ENCODE results near the gene FCHSD1. TPM values are rescaled to one million over a fixed set of nuclear protein-coding genes. Genes with fewer than 3 reads are reported as not detected.

The FCHSD1 gene
- total RNA-seq, 4 donors from 2014 or later = 2.4 to 27.2 (median 11.3) TPM

GRCh38 chr5:141618804-141619554 is 32.2 kb downstream of the FCHSD1 start, which contains the start of gene DIAPH1:
TSS of gene DIAPH1 (minus strand) at chr5:141619000. CDS start at chr5:141618914, 86 bp downstream.
- peak; percentile 88 for TF ChIP-seq POLR2A (IDR thresholded peaks at IDR 0.05)
- TF ChIP-seq, protein P1, sequence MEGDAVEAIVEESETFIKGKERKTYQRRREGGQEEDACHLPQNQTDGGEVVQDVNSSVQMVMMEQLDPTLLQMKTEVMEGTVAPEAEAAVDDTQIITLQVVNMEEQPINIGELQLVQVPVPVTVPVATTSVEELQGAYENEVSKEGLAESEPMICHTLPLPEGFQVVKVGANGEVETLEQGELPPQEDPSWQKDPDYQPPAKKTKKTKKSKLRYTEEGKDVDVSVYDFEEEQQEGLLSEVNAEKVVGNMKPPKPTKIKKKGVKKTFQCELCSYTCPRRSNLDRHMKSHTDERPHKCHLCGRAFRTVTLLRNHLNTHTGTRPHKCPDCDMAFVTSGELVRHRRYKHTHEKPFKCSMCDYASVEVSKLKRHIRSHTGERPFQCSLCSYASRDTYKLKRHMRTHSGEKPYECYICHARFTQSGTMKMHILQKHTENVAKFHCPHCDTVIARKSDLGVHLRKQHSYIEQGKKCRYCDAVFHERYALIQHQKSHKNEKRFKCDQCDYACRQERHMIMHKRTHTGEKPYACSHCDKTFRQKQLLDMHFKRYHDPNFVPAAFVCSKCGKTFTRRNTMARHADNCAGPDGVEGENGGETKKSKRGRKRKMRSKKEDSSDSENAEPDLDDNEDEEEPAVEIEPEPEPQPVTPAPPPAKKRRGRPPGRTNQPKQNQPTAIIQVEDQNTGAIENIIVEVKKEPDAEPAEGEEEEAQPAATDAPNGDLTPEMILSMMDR (IDR thresholded peaks at IDR 0.05) = peak; percentile 99 to 100 (median 99)
- intact Hi-C loops (cut with DNase I; ENCODE audit: low total_unique reads) = no loop called here
- DNase-seq = peak; percentile 97 to 98
- H3K36me3 ChIP-seq = no peaks in the 10 kb centered on the region
- peak within 1 kb of the TSS; percentile 83 to 96 for H3K4me3 ChIP-seq
- peak within 1 kb of the TSS; percentile 87 to 93 for H3K27ac ChIP-seq
- no peaks in the 10 kb centered on the region for H3K9me3 ChIP-seq
- peaks cover 0 to 7% of the 10 kb centered on the region in 2 donors for H3K4me1 ChIP-seq
- no peaks in the 10 kb centered on the region for H3K27me3 ChIP-seq

DNA sequence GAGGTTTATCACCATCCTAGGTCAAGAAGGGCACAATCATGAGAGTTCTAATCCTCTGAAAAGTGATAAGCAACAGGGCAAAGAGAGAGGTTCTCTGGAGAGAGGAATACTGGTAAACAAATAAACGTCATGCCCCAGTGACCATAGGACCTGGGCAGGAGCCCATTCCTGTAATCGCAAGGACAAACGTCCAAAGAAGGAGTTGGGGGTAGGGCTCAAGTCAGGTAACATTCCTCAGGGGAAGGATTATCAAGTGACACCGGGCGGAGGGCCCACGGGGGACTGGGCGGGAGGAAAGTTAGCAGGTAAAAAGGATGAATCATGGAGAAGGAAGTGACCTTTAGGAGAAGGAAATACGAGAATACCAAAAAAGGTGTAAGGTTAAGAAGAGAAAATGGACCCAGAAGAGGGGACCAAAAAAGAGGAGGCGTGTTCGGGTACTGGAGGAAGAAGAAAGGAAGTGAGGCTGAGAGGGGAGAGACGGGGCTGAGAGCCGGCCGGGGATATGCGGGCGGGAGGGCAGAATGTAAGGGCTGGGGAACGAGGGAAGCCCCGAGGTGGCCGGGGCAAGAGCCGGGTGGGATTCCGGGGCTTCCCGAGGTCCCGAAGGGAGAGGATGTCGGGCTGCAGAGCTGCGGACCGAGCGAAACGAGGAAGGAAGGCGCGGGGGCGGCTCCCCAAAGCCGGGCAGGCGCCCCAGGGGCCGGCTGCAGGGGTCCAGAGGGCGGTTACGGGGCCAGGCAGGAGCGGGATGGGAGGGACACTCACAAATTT is 33.0 kb downstream of the FCHSD1 start:
- Histone ChIP-seq H3K36me3 (no peaks in the 10 kb centered on the region), H3K27me3 (no peaks in the 10 kb centered on the region), H3K4me1 (peaks cover 0 to 8% of the 10 kb centered on the region in 2 donors), H3K9me3 (no peaks in the 10 kb centered on the region), H3K4me3 (peak overlapping the region; percentile 83 to 96), H3K27ac (peak overlapping the region; percentile 87 to 93)
- intact Hi-C loops (cut with DNase I; ENCODE audit: low total_unique reads) = no loop called here
- TF ChIP-seq POLR2A (IDR thresholded peaks at IDR 0.05) = no peak
- TF ChIP-seq, protein P1 (IDR thresholded peaks at IDR 0.05) = no peak
- peak; percentile 35 to 41 for DNase-seq

DNA sequence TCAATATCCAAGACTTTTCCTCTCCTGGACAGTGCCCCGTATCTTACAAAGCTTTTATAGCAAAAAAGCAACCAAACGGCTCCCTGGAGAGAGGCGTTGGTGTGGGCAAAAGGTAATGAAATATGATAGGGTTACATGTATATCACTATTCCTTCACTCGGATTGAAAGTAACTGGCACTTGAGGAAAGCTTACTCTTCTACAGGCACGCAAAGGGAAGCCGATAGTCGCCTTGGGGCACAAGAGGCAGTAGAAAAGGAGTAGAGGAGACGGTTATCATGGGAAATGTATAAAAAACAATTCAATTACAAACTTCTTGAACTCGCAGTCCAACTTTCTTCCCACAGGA is 33.6 kb downstream of the FCHSD1 start:
- no peaks in the 10 kb centered on the region for H3K9me3 ChIP-seq
- no peaks in the 10 kb centered on the region for H3K27me3 ChIP-seq
- no peaks in the 10 kb centered on the region for H3K36me3 ChIP-seq
- no peak for DNase-seq
- peak overlapping the region; percentile 83 to 96 for H3K4me3 ChIP-seq
- intact Hi-C loops (cut with DNase I; ENCODE audit: low total_unique reads) = no loop called here
- peaks cover 0 to 10% of the 10 kb centered on the region in 2 donors for H3K4me1 ChIP-seq
- H3K27ac ChIP-seq = peak overlapping the region; percentile 87 to 93
- no peak for TF ChIP-seq POLR2A (IDR thresholded peaks at IDR 0.05)
- TF ChIP-seq, protein P1 (IDR thresholded peaks at IDR 0.05) = no peak

- Histone ChIP-seq H3K9me3 (no peaks in the 10 kb centered on the region), H3K27ac (peak overlapping the region; percentile 87 to 93), H3K4me1 (peaks cover 0 to 10% of the 10 kb centered on the region in 2 donors), H3K36me3 (no peaks in the 10 kb centered on the region), H3K4me3 (peak overlapping the region in 1 of 2 donors; percentile 83), H3K27me3 (no peaks in the 10 kb centered on the region)
- intact Hi-C loops (cut with DNase I; ENCODE audit: low total_unique reads) = no loop called here
- no peak for DNase-seq
- TF ChIP-seq, protein P1 (IDR thresholded peaks at IDR 0.05) = no peak
- no peak for TF ChIP-seq POLR2A (IDR thresholded peaks at IDR 0.05)
These were observed 34.1 kb downstream of the FCHSD1 start for GRCh38 chr5:141617128-141617527.

All from uterus (tissue), 4 donors.